ENCODE results near the gene IL4I1. TPM values are rescaled to one million over a fixed set of nuclear protein-coding genes. Genes with fewer than 3 reads are reported as not detected.
A peak's percentile ranks its signal among the peaks of the same experiment; 100 is the strongest.

Gene IL4I1
- total and polyA plus RNA-seq, 2 of the 8 experiments (the other 6 are each of a cell fraction or from before 2014, with no cell fraction given): 0.41 to 0.76 TPM

DNA sequence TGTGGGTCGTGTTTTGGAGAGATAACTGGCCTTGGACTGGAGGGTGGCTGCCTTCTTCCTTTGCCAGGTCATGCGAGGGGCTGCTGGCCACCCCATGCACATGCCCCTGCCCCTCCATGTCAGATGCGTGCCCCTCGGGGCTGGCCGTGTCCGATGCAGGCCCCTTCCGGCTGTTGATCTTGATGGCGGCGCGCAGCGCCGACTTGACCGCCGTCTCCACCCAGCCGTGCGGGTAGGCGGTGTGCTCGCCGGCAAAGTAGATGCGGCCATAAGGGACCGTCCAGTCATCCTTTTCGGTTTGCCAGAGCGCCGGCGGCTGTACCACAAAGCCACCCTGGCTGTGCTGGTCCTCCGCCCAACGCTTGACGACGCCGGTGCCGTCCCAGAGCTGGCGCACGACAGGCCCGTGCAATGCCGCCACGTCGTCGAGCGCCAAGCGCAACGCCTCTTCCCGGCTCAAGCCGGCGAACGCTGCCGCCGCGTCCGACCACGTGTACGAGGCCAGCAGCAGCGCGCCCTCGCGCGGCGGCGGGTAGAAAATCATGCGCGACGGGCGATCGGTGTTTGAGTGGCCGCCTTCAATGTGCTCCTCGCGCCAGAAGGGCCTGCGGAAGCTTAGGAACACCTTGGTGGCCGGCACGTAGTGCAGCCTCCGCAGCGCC, 6.9 kb downstream of the IL4I1 start (continued):
- TF ChIP-seq, protein P1, sequence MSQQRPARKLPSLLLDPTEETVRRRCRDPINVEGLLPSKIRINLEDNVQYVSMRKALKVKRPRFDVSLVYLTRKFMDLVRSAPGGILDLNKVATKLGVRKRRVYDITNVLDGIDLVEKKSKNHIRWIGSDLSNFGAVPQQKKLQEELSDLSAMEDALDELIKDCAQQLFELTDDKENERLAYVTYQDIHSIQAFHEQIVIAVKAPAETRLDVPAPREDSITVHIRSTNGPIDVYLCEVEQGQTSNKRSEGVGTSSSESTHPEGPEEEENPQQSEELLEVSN (IDR thresholded peaks at IDR 0.05): peak; percentile 100
- 0 out of 2 replicates have a peak, but pooled peaks have one; percentile 40 for TF ChIP-seq TEAD4 (IDR thresholded peaks at IDR 0.05; ENCODE audit: low read depth, low read length)
- no peak for TF ChIP-seq RBBP5 (IDR thresholded peaks at IDR 0.05; ENCODE audit: borderline replicate concordance, low read depth, low read length)
- peak; percentile 58 for TF ChIP-seq POLR2AphosphoS5 (IDR thresholded peaks at IDR 0.05; ENCODE audit: low read depth, low read length)
- TF ChIP-seq, protein P2, sequence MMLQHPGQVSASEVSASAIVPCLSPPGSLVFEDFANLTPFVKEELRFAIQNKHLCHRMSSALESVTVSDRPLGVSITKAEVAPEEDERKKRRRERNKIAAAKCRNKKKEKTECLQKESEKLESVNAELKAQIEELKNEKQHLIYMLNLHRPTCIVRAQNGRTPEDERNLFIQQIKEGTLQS (IDR thresholded peaks at IDR 0.05; ENCODE audit: insufficient read depth, low read depth, low read length): peak; percentile 37; the same call in 1 of the 2 replicates
- TF ChIP-seq, protein P3, sequence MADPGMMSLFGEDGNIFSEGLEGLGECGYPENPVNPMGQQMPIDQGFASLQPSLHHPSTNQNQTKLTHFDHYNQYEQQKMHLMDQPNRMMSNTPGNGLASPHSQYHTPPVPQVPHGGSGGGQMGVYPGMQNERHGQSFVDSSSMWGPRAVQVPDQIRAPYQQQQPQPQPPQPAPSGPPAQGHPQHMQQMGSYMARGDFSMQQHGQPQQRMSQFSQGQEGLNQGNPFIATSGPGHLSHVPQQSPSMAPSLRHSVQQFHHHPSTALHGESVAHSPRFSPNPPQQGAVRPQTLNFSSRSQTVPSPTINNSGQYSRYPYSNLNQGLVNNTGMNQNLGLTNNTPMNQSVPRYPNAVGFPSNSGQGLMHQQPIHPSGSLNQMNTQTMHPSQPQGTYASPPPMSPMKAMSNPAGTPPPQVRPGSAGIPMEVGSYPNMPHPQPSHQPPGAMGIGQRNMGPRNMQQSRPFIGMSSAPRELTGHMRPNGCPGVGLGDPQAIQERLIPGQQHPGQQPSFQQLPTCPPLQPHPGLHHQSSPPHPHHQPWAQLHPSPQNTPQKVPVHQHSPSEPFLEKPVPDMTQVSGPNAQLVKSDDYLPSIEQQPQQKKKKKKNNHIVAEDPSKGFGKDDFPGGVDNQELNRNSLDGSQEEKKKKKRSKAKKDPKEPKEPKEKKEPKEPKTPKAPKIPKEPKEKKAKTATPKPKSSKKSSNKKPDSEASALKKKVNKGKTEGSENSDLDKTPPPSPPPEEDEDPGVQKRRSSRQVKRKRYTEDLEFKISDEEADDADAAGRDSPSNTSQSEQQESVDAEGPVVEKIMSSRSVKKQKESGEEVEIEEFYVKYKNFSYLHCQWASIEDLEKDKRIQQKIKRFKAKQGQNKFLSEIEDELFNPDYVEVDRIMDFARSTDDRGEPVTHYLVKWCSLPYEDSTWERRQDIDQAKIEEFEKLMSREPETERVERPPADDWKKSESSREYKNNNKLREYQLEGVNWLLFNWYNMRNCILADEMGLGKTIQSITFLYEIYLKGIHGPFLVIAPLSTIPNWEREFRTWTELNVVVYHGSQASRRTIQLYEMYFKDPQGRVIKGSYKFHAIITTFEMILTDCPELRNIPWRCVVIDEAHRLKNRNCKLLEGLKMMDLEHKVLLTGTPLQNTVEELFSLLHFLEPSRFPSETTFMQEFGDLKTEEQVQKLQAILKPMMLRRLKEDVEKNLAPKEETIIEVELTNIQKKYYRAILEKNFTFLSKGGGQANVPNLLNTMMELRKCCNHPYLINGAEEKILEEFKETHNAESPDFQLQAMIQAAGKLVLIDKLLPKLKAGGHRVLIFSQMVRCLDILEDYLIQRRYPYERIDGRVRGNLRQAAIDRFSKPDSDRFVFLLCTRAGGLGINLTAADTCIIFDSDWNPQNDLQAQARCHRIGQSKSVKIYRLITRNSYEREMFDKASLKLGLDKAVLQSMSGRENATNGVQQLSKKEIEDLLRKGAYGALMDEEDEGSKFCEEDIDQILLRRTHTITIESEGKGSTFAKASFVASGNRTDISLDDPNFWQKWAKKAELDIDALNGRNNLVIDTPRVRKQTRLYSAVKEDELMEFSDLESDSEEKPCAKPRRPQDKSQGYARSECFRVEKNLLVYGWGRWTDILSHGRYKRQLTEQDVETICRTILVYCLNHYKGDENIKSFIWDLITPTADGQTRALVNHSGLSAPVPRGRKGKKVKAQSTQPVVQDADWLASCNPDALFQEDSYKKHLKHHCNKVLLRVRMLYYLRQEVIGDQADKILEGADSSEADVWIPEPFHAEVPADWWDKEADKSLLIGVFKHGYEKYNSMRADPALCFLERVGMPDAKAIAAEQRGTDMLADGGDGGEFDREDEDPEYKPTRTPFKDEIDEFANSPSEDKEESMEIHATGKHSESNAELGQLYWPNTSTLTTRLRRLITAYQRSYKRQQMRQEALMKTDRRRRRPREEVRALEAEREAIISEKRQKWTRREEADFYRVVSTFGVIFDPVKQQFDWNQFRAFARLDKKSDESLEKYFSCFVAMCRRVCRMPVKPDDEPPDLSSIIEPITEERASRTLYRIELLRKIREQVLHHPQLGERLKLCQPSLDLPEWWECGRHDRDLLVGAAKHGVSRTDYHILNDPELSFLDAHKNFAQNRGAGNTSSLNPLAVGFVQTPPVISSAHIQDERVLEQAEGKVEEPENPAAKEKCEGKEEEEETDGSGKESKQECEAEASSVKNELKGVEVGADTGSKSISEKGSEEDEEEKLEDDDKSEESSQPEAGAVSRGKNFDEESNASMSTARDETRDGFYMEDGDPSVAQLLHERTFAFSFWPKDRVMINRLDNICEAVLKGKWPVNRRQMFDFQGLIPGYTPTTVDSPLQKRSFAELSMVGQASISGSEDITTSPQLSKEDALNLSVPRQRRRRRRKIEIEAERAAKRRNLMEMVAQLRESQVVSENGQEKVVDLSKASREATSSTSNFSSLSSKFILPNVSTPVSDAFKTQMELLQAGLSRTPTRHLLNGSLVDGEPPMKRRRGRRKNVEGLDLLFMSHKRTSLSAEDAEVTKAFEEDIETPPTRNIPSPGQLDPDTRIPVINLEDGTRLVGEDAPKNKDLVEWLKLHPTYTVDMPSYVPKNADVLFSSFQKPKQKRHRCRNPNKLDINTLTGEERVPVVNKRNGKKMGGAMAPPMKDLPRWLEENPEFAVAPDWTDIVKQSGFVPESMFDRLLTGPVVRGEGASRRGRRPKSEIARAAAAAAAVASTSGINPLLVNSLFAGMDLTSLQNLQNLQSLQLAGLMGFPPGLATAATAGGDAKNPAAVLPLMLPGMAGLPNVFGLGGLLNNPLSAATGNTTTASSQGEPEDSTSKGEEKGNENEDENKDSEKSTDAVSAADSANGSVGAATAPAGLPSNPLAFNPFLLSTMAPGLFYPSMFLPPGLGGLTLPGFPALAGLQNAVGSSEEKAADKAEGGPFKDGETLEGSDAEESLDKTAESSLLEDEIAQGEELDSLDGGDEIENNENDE (IDR thresholded peaks at IDR 0.05; ENCODE audit: insufficient replicate concordance, low read length): no peak
- TF ChIP-seq EGR1 (IDR thresholded peaks at IDR 0.05; ENCODE audit: borderline replicate concordance, low read depth, low read length): peak; percentile 76
- TF ChIP-seq, protein P4, sequence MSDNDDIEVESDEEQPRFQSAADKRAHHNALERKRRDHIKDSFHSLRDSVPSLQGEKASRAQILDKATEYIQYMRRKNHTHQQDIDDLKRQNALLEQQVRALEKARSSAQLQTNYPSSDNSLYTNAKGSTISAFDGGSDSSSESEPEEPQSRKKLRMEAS (IDR thresholded peaks at IDR 0.05): peak; percentile 100
- TF ChIP-seq CEBPB (IDR thresholded peaks at IDR 0.05; ENCODE audit: low read depth, low read length): peak; percentile 32; the same call in 1 of the 2 replicates

Data from H1 (cell line).